Stimulated activated CD4-positive, alpha-beta T cell treated with anti-CD3 and anti-CD28 coated beads, Interleukin-2, amount 100 ng/mL, for 24 hours (primary cell): ENCODE measurements around the gene COL1A1.

ENCODE experiments used
- DNase-seq, 2 donors: peaks; one replicate each; pipeline ENCODE4 v3.0.0-alpha.2; 2020

Gene COL1A1

DNA sequence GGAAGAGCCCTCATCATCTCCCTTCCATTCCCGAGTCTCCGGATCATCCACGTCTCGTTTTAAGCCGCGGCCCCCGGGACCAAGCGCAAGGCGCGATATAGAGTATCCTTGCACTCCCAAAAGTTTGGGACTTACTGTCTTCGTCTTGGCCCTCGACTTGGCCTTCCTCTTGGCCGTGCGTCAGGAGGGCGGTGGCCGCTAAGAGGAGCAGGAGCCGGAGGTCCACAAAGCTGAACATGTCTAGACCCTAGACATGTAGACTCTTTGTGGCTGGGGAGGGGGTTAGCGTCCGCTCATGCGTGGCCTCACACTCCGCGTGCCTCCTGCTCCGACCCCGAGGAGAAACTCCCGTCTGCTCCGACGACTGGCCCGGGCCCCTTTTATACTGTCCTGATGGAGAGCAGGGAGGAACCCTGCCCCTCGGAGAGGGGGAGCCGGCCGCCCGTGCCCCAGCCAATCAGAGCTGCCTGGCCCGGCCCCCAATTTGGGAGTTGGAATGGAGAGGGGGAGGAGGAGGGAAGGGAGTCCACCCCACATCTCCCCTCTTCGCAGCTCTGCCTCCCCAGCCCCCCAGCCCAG lies at the start of gene COL1A1:
TSS of gene COL1A1 (minus strand) at position 356 of the 579 bp plus-strand sequence. CDS start at position 238, 118 bp downstream.
- DNase-seq, result no peak

- no peak for DNase-seq
Measured at GRCh38 chr17:50248255-50248654, 46.8 kb upstream of the COL1A1 start.

DNA sequence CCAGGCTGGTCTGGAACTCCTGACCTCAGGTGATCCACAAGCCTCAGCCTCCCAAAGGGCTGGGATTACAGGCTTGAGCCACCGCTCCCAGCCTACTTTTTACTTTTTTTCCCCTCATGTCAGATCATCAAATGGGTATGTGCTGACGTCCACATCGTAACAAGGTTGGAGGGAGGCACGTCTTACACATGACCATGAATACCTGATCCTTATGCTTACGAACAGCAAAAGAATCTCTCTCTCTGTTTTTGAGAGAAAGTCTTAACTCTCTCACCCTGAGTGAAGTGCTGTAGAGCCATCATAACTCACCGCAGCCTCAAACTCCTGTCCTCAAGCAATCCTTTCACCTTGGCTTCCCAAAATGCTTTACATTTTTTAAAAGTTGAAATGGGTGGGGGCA lies 43.3 kb upstream of the COL1A1 start:
- DNase-seq, result no peak

DNA sequence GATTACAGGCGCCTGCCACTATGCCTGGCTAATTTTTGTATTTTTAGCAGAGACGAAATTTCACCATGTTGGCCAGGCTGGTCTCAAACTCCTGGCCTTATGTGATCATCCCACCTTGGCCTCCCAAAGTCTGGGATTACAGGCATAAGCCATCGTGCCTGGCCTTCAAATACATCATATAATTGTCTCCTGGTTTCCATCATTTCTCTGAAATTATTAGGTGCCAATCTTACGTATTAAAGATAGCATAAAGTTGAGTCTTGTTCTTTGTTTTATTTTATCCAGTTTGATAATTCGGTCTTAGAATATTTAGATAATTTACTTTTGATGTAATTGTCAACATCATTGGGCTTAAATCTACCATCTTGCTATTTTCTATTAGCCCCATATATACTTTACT lies 40.0 kb upstream of the COL1A1 start:
- DNase-seq, result no peak

GRCh38 chr17:50240851-50241250 lies 39.4 kb upstream of the COL1A1 start:
- DNase-seq, result no peak

DNA sequence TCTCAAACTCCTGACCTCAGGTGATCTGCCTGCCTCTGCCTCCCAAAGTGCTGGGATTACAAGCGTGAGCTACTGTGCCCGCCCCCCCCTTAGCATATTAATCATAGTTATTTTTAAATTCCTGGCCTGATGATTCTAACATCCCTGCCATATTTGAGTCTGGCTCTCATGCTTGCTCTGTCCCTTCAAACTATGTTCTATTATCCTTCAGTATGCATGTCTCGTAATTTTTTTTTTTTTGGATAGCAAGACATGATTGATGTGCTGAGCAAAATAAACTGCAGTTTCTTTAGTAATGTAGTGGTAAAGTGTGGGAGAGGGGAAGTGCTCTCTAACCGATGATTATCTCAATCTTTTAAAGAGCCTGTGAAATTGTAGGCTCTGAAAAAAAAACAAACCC lies 38.5 kb upstream of the COL1A1 start:
- no peak for DNase-seq

GRCh38 chr17:50238601-50239280 lies 37.3 kb upstream of the COL1A1 start:
- no peak for DNase-seq

DNA sequence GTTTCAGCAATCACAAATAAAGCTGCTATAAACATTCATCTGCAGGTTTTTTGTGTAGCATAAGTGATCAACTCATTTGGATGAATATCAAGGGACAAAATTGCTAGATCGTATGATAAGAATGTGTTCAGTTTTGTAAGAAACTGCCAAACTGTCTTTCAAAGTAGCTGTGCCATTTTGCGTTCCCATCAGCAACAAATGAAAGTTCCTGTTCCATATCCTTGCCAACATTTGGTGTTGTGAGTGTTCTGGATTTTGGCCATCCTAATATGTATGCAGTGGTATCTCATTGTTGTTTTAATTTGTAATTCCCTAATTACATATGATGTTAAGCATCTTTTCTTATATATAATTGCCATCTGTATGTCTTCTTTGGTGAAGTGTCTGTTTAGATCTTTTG lies 36.5 kb upstream of the COL1A1 start:
- DNase-seq, result no peak

- no peak for DNase-seq
Measured at GRCh38 chr17:50234581-50234980, 33.1 kb upstream of the COL1A1 start.

- no peak for DNase-seq
Measured at GRCh38 chr17:50225701-50226240, 24.3 kb upstream of the COL1A1 start.

DNA sequence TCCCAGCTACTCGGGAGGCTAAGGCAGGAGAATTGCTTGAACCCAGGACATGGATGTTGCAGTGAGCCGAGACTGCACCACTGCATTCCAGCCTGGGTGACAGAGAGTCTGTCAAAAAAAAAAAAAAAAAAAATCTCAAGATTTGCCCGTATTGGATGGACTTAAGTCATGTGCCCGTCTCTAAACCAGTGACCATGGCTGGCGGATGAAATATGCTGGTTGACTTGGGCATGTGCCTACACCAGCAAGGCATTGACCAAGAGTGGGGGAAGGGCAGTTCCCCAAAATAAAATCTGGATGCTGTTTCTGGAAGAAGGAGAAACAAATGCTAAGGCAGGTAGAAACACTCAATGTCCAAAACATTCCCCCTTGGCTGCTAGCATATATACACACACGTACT lies 21.5 kb upstream of the COL1A1 start:
- no peak for DNase-seq

DNA sequence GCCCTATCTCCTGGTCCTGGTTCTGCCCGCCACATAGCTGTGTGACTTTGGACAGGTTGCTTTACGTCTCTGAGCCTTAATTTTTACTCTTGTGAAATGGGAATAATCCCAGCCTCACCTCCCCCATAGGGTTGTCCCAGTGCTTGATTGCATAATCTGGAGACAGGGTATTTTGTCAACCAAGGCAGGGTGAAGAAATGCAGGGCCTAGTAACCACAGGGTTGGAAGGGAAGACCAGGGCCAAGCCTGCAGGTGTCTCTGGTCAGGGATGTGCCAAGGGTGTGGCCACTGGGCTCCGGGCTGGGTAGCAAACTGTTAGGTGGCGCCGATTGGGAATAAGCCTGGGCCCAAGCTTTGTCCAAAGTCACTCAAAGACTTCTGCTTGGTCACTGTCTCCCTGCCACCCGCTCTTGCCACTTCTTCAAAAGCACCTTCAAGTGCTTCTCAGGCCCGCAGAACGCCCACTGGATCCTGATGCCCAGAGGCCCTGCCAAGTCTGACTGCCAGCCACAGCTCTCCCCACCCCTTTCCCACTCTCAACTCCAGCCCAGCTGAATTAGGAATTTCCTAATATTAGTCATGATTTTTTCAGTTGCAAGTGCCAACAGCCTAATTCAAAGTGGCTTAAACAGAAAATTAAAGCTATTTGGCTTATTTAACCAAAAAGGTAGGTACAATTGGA lies 20.6 kb upstream of the COL1A1 start:
- no peak for DNase-seq

GRCh38 chr17:50221266-50221863 lies 19.9 kb upstream of the COL1A1 start:
- DNase-seq, result no peak

DNA sequence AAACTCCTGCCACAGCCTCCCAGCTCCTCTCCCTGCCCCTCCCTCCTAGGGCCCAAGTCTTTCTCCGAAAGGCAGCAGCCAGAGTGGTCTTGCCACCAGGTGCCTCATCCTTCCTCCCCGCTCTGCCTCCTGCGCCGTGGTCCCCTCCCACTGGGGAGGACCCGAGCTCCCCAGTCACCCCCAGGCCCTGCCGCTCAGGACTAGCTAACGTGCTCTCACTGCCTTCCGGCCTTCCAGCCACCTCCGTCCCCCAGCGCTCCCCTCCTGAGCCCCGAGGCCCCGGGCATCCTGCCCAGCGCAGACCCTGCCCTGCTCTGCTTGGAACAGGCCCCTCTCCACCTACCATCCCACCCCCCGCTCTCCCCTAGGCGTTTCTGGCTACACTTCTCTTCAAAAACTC lies 19.4 kb upstream of the COL1A1 start:
- no peak for DNase-seq

- no peak for DNase-seq
Measured at GRCh38 chr17:50219939-50220465, 18.6 kb upstream of the COL1A1 start.

GRCh38 chr17:50219342-50219741 lies 17.9 kb upstream of the COL1A1 start:
- no peak for DNase-seq

DNA sequence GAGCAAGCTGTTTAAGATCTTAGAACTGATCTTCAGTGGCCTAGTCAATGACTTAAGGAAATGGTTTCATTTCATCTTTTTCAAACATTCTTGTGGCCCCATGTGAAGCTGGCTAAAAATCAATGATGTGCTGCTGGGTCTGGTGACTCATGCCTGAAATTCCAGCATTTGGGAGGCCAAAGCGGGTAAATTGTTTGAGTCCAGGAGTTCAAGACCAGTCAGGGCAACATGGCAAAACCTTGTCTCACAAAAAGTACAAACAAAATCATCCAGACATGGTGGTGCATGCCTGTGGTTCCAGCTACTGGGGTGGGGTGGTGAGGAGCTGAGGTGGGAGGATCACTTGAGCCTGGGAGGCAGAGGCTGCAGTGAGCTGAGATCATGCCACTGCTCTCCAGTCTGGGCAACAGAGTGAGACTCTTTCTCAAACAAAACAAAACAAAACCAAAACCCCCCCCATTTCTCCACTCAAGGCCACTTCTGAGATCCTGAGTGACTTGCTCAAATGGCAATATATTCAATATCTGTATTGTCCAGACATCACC lies 17.4 kb upstream of the COL1A1 start:
- DNase-seq, result no peak

- DNase-seq, result no peak
Measured at GRCh38 chr17:50218071-50218759, 16.8 kb upstream of the COL1A1 start.

- DNase-seq, result no peak
Measured at GRCh38 chr17:50217591-50217990, 16.2 kb upstream of the COL1A1 start.

GRCh38 chr17:50214976-50215760 lies 13.7 kb upstream of the COL1A1 start:
- no peak for DNase-seq
